Right cardiac atrium (tissue), 5 donors: ENCODE results near the gene UMOD. TPM values are rescaled to one million over a fixed set of nuclear protein-coding genes. Genes with fewer than 3 reads are reported as not detected.

Source experiments
- ATAC-seq, 2 donors: fragments of 200-7000 bp; cut with Tn5 transposase; one replicate each; pipeline versions ENCODE4 v1.8.0 to v1.9.1; 2020; ENCODE audit warnings: moderate library complexity in 2 of 2, mild to moderate bottlenecking in 1 of 2
- DNase-seq, 3 donors: peaks; one replicate each; pipeline ENCODE4 v3.0.0-alpha.2; 2020
- H3K27ac ChIP-seq: one replicate; pipeline ENCODE4 v1.5.1; 2013; ENCODE audit warnings: mild to moderate bottlenecking, low read length, control low read depth, moderate library complexity
- H3K27me3 ChIP-seq: one replicate; pipeline ENCODE4 v1.6.1; 2013; ENCODE audit not compliant: control insufficient read depth, insufficient read depth
- H3K4me1 ChIP-seq: one replicate; pipeline ENCODE4 v1.6.1; 2013; ENCODE audit warnings: low read length; ENCODE audit not compliant: control insufficient read depth, insufficient read depth
- H3K4me3 ChIP-seq: one replicate; pipeline ENCODE4 v1.5.1; 2013; ENCODE audit warnings: low read length, control low read depth
- H3K9me3 ChIP-seq: one replicate; pipeline ENCODE4 v1.6.1; 2013; ENCODE audit warnings: low read length; ENCODE audit not compliant: control insufficient read depth
- WGBS: extraction: QIAGEN DNeasy Blood & Tissue Kit; methylation state at CpG from one replicate; pipeline ENCODE4 v1.1.7; 2013; 5-methylcytosine and 5-hydroxymethylcytosine counted together
- intact Hi-C, 4 donors: fragments of 100-400 bp; cut with DNase I; formaldehyde crosslinking; loops; one replicate each; pipeline versions ENCODE4 v1.11.0 to v1.14.0; 2022 to 2023
- polyA plus RNA-seq: library from polyadenylated mRNA; stranded (reverse); fragments of 200-250 nt; gene quantifications from one replicate; pipeline ENCODE4 v1.2.3, GENCODE V29; 2013
- total RNA-seq, 4 donors: library from RNA; stranded (reverse); fragmentation: NEBNext Ultra II Directional; extraction: Animal tissue kit (Norgen Biotek cat#: 25700); gene quantifications; one replicate each; pipeline ENCODE4 v1.2.1, GENCODE V29; 2021
- donor health status: healthy with polysubstance abuse.
- donor health status: DM: no; HTN: yes; CAD: no.
- donor health status: DM: no; HTN: no; CAD: no.
- donor health status: DM: no; HTN: yes; CAD: no; lungs with severe emphysema.
- donor health status: DM: yes; HTN: yes; CAD: no.

The UMOD gene
- total and polyA plus RNA-seq, 5 donors: not detected

DNA sequence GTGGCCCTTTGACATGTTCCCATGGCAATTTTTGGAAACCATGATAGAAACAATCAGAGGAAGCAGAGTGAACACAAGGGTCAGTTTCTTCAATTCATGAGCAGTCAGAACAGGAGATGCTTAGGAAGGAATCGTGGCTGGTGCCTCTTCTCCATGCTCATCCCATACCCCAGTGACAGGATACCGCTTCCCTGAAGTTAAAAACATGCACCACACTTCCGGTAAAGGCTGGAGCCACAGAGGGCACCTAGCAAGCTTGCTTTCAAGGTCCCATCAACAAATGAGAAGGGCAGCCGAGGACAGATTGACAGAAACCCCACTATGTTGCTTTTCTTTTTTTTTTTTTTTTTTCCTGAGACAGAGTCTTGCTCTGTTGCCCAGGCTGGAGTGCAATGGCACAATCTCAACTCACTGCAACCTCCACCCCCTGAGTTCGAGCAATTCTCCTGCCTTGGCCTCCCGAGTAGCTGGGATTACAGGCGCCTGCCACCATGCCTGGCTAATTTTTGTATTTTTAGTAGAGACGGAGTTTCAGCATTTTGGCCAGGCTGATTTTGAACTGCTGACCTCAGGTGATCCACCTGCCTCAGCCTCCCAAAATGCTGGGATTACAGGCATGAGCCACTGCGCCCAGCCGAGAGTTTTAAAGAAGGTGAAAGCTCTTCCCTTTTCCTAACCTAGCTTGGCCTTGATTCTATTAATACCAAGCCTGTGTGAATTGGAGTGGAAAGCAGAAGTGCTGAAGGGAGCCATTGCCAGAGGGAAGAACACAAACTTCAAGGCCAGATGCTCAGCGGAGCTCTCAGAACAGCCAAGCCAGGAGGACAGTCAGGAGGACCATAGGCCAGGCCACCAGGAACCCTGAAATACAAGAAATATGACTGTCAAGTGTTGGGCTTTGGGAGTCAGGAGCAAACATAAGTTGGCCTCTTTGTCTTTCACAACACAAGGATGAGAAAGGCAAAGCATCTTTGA is 41.8 kb downstream of the UMOD start:
- ATAC-seq (no peak), DNase-seq (no peak)
- H3K9me3 ChIP-seq: no peaks in the 10 kb centered on the region
- no peaks in the 10 kb centered on the region for H3K4me1 ChIP-seq
- H3K27me3 ChIP-seq: no peaks in the 10 kb centered on the region
- WGBS: 80% methylated on average over 11 of the region's 11 CpGs
- intact Hi-C loops: no loop called here
- no peak overlapping the region for H3K27ac ChIP-seq
- H3K4me3 ChIP-seq: no peak overlapping the region

DNA sequence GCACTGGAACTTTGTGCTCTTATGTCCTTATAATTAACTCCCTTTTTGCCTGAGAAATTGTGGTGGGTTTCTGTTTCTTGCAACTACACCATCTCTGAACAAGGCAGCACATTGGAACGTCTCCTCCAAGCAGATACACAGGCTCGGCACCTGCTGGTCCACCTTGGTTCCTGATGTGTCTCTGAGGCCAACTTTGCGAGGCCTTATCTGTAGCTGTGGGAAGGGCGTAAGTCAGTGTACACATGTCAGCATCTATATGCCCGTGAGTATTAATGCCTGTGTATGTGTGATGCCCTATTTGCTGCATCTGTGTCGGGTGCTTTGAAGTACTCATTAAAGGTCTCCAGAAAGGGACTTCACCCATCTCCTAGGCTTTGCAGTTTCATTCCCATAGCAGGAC is 42.7 kb downstream of the UMOD start:
- 77% methylated on average over 6 of the region's 6 CpGs for WGBS
- intact Hi-C loops: loop anchor here in 1 of 4 donors (10.0 kb wide), 1 partner anchor 405 kb away; no protein-coding TSS in a partner anchor
- no peak overlapping the region for H3K4me3 ChIP-seq
- H3K27me3 ChIP-seq: no peaks in the 10 kb centered on the region
- DNase-seq (no peak), ATAC-seq (no peak)
- H3K27ac ChIP-seq: no peak overlapping the region
- no peaks in the 10 kb centered on the region for H3K4me1 ChIP-seq
- H3K9me3 ChIP-seq: no peaks in the 10 kb centered on the region

DNA sequence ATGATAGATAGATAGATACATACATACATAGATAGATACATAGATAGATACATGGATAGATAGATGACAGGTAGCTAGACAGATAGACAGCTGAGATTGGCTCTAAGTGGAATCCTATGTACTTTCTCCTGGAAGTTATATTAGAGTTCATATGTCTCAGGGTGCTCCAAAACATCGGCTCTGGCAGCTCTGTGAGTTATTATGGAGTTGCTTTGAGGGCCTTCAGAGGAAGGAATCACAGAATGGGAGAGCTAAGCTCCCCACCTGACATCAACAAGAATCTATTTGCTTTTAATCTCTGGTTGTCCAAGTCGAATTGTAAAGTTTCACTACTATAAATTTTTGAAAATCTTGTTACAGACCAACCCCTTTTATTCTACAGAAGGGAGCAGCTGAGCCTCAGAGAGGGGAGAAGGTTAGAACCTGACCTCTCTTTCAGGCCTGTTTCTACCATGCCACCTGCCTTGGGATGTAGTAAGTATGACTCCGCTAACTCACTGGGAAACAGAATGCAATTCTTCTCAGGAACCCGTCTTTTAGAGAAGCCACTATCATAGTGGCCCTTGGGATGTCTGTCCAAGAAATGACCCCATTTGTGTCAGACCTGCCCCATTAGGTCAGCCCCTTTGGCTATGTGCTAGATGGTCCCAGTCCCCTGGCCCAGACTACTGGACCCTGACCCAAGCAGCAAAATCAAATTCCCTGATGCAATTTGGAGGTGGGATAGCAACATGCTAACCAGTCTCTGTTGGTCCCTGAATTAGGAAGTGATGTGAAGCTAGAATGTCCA is 43.5 kb downstream of the UMOD start:
- Histone ChIP-seq H3K27ac (no peak overlapping the region), H3K27me3 (no peaks in the 10 kb centered on the region), H3K9me3 (no peaks in the 10 kb centered on the region), H3K4me1 (no peaks in the 10 kb centered on the region), H3K4me3 (no peak overlapping the region)
- 70% methylated on average over 4 of the region's 4 CpGs for WGBS
- ATAC-seq (no peak), DNase-seq (no peak)
- intact Hi-C loops: loop anchor here in 1 of 4 donors (10.0 kb wide), 1 partner anchor 404 kb away; no protein-coding TSS in a partner anchor

DNA sequence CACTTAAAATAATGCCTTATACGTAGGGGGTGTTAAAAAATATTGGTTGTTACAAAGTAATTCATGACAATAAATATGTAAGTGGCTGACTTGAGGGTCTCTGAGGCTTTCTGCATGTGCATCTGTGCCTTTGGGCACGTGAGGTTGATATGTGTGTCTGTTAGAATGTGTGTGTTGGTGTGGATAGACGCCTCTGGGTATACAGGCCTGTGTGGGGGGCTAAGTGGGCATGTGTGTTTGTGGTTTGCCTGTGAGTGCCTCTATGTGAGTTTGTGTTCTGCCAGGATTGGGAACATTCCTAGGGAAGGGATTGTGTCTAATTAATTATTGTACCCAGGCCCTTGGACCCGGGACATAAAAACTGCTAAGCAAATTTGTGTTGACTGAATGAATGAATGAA is 44.2 kb downstream of the UMOD start:
- WGBS: 68% methylated on average over 4 of the region's 4 CpGs
- intact Hi-C loops: loop anchor here in 1 of 4 donors (10.0 kb wide), 1 partner anchor 403 kb away; no protein-coding TSS in a partner anchor

DNA sequence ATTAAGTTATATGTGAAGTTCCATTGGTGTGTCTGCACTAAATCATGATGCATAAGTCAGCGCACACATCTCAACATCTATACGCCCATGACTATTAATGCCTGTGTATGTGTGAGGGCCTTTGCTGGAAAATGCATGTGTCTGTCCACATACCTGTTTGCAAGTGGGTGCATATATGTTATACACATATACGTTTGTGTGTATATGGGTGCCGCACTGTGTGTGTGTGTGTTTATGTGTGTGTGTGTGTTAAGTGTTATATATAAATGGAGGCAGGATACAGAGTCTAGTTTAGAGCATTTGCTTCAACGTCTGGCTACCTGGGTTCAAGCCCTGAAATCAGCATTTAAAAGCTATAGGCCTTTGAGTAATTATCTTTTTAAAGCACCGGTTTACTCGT is 44.7 kb downstream of the UMOD start:
- intact Hi-C loops: loop anchor here in 1 of 4 donors (10.0 kb wide), 1 partner anchor 403 kb away; no protein-coding TSS in a partner anchor
- Histone ChIP-seq H3K27me3 (no peaks in the 10 kb centered on the region), H3K4me3 (no peak overlapping the region), H3K4me1 (no peaks in the 10 kb centered on the region), H3K27ac (no peak overlapping the region), H3K9me3 (no peaks in the 10 kb centered on the region)
- ATAC-seq (no peak), DNase-seq (no peak)
- 86% methylated on average over 7 of the region's 7 CpGs for WGBS

More for the DNA sequence above, 44.2 kb downstream of the UMOD start:
- no peak overlapping the region for H3K4me3 ChIP-seq
- no peaks in the 10 kb centered on the region for H3K4me1 ChIP-seq
- no peaks in the 10 kb centered on the region for H3K27me3 ChIP-seq
- no peaks in the 10 kb centered on the region for H3K9me3 ChIP-seq
- ATAC-seq (no peak), DNase-seq (no peak)
- no peak overlapping the region for H3K27ac ChIP-seq

GRCh38 chr16:20307240-20307671 is 45.3 kb downstream of the UMOD start:
- WGBS: 60% methylated on average over 1 of the region's 1 CpG
- intact Hi-C loops: loop anchor here in 1 of 4 donors (10.0 kb wide), 1 partner anchor 402 kb away; no protein-coding TSS in a partner anchor
- Histone ChIP-seq H3K27ac (no peak overlapping the region), H3K9me3 (no peaks in the 10 kb centered on the region), H3K27me3 (no peaks in the 10 kb centered on the region), H3K4me3 (no peak overlapping the region), H3K4me1 (no peaks in the 10 kb centered on the region)
- no peak for ATAC-seq
- no peak for DNase-seq

- no peak overlapping the region for H3K4me3 ChIP-seq
- 68% methylated on average over 4 of the region's 4 CpGs for WGBS
- no peak overlapping the region for H3K27ac ChIP-seq
- H3K4me1 ChIP-seq: no peaks in the 10 kb centered on the region
- intact Hi-C loops: loop anchor here in 1 of 4 donors (10.0 kb wide), 1 partner anchor 402 kb away; no protein-coding TSS in a partner anchor
- H3K27me3 ChIP-seq: no peaks in the 10 kb centered on the region
- no peaks in the 10 kb centered on the region for H3K9me3 ChIP-seq
- DNase-seq: no peak
- no peak for ATAC-seq
Measured at GRCh38 chr16:20306401-20306800, 46.1 kb downstream of the UMOD start.

DNA sequence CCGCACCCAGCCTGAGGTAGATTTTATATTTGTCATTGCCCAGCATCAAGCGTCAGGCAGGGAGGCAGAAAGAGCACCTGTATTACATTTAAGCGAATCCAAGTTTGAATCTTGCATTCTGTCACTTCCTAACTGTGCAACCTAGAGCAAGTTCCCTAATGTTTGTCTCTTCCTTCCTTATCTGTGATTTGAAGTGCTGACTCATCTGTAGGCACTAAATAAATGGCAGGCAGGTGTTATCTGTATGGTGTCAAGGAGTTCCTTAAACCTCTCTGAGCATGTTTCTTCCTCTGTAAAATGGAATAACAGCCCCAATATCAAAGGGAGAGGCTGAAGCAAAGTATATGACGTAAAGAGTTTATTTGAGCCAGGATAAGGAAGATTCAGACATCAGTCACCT is 49.5 kb downstream of the UMOD start:
- no peaks in the 10 kb centered on the region for H3K4me1 ChIP-seq
- 62% methylated on average over 4 of the region's 4 CpGs for WGBS
- no peak overlapping the region for H3K4me3 ChIP-seq
- no peak overlapping the region for H3K27ac ChIP-seq
- H3K27me3 ChIP-seq: no peaks in the 10 kb centered on the region
- intact Hi-C loops: loop anchor here in 3 of 4 donors (5.0 to 10.0 kb wide), 2 partner anchors 396 to 398 kb away; no protein-coding TSS in a partner anchor
- H3K9me3 ChIP-seq: peaks cover under 1% of the 10 kb centered on the region
- no peak for DNase-seq
- ATAC-seq: no peak

DNA sequence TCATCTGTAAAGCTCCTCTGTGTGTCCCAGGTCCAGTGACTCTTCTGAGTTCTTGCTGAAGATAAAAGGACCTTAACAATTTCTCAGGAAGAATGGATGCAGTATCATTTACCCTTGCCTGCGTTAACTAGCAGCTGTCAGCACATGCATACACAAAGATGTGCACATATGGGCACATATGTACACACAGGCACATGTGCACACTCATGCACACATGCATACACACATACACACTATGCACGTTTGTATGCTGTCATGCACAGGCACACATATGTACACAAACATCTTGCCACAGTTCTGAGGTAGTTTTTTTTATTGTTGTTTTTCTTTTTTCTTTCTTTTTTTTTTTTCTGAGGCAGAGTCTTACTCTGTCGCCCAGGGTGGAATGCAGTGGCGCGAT is 50.1 kb downstream of the UMOD start:
- 71% methylated on average over 5 of the region's 5 CpGs for WGBS
- Histone ChIP-seq H3K4me3 (no peak overlapping the region), H3K4me1 (no peaks in the 10 kb centered on the region), H3K27me3 (no peaks in the 10 kb centered on the region), H3K9me3 (peaks cover 2% of the 10 kb centered on the region), H3K27ac (no peak overlapping the region)
- intact Hi-C loops: loop anchor here in 3 of 4 donors (5.0 to 10.0 kb wide), 2 partner anchors 395 to 398 kb away; no protein-coding TSS in a partner anchor
- no peak for ATAC-seq
- no peak for DNase-seq

- intact Hi-C loops: loop anchor here in 3 of 4 donors (5.0 to 10.0 kb wide), 2 partner anchors 395 to 397 kb away; no protein-coding TSS in a partner anchor
Measured at GRCh38 chr16:20301840-20302239, 50.7 kb downstream of the UMOD start.

More at GRCh38 chr16:20301840-20302239, 50.7 kb downstream of the UMOD start:
- no peak for ATAC-seq
- Histone ChIP-seq H3K4me3 (no peak overlapping the region), H3K4me1 (no peaks in the 10 kb centered on the region), H3K27ac (no peak overlapping the region), H3K27me3 (no peaks in the 10 kb centered on the region), H3K9me3 (peaks cover 2% of the 10 kb centered on the region)
- no peak for DNase-seq
- WGBS: 55% methylated on average over 5 of the region's 5 CpGs
